Endothelial cell of umbilical vein (primary cell): ENCODE results near the gene NME7. TPM values are rescaled to one million over a fixed set of nuclear protein-coding genes. Genes with fewer than 3 reads are reported as not detected.

Source experiments
- BruUV-seq: library from RNA; stranded (reverse); fragments of 400-500 nt; replicated peaks from 2 replicates; lab custom pipeline; 2021; lab: Mats Ljungman, UMichigan
- CTCF ChIA-PET: fragments of 300-600, 350-600 bp; sonication (Branson Sonifier 250); formaldehyde crosslinking; loops from one replicate; lab custom pipeline; 2021; ENCODE audit warnings: antibody characterized with exemption, inconsistent platforms; lab: Charles Lee
- POLR2A ChIA-PET: fragments of 300-600, 350-600 bp; sonication (Branson Sonifier 250); formaldehyde crosslinking; loops from one replicate; lab custom pipeline; 2021; ENCODE audit warnings: antibody characterized with exemption, inconsistent platforms; lab: Charles Lee
- DNase-seq: peaks from one replicate; pipeline ENCODE4 v3.0.0-alpha.2; 2011; ENCODE audit warnings: low read depth, low spot score
- FAIRE-seq: peaks from 2 replicates; lab custom pipeline; 2011; peaks lifted over from hg19 to GRCh38; lab: Jason Lieb, UNC
- H2AFZ ChIP-seq: 2 replicates; pipeline ENCODE4 v1.6.0; 2012; ENCODE audit warnings: low read depth, low read length, control low read depth, inconsistent platforms
- H3K27ac ChIP-seq: 2 replicates; pipeline ENCODE4 v1.5.1; 2011; ENCODE audit warnings: low read depth, mild to moderate bottlenecking, control low read depth, low read length, moderate library complexity; ENCODE audit not compliant: insufficient read depth
- H3K27me3 ChIP-seq, 2 experiments: 2 replicates each; pipeline versions ENCODE4 v1.6.0 to v1.6.1; 2011; ENCODE audit warnings: low read length in 2 of 2, mixed read lengths in 1 of 2; ENCODE audit not compliant: control insufficient read depth in 2 of 2, insufficient read depth in 2 of 2
- H3K36me3 ChIP-seq, 2 experiments: 2 replicates in 1 of 2; 3 replicates in 1 of 2; pipeline ENCODE4 v1.5.1; 2011; ENCODE audit warnings: low read length in 2 of 2, mild to moderate bottlenecking in 1 of 2, moderate library complexity in 1 of 2; ENCODE audit not compliant: control insufficient read depth in 2 of 2, insufficient read depth in 2 of 2; ENCODE audit errors: extremely low read depth in 1 of 2
- H3K4me1 ChIP-seq: 3 replicates; pipeline ENCODE4 v1.5.1; 2011; ENCODE audit warnings: mild to moderate bottlenecking, low read length; ENCODE audit not compliant: control insufficient read depth, insufficient read depth; ENCODE audit errors: extremely low read depth
- H3K4me2 ChIP-seq: 2 replicates; pipeline ENCODE4 v1.6.1; 2011; ENCODE audit warnings: low read length, control low read depth, mixed read lengths; ENCODE audit not compliant: insufficient read depth
- H3K4me3 ChIP-seq, 3 experiments: fragments of 200-600 bp in 1 of 3; sonication (generic), shearing (Covaris generic) in 1 of 3; replicated peaks in 1 of 3; 2 replicates each; pipeline ENCODE4 v1.5.1; 2011 to 2016; ENCODE audit warnings: control low read depth in 3 of 3, low read length in 3 of 3, mild to moderate bottlenecking in 2 of 3, inconsistent platforms in 1 of 3, low read depth in 1 of 3, moderate library complexity in 1 of 3; ENCODE audit not compliant: insufficient read depth in 1 of 3
- H3K79me2 ChIP-seq: 2 replicates; pipeline ENCODE4 v1.6.0; 2012; ENCODE audit warnings: low read length, inconsistent platforms; ENCODE audit not compliant: control insufficient read depth, insufficient read depth
- H3K9ac ChIP-seq: replicated peaks from 2 replicates; pipeline ENCODE3; 2011; ENCODE audit warnings: low read length, control low read depth; ENCODE audit not compliant: insufficient read depth; ENCODE audit errors: extremely low read depth
- H3K9me1 ChIP-seq: replicated peaks from 3 replicates; pipeline ENCODE4 v1.6.0; 2011; ENCODE audit warnings: mild to moderate bottlenecking, low read length; ENCODE audit not compliant: control insufficient read depth, insufficient read depth; ENCODE audit errors: extremely low read depth
- H3K9me3 ChIP-seq: replicated peaks from 2 replicates; pipeline ENCODE4 v1.5.1; 2012; ENCODE audit warnings: low read length, inconsistent platforms; ENCODE audit not compliant: control insufficient read depth, insufficient read depth
- H4K20me1 ChIP-seq: replicated peaks from 2 replicates; pipeline ENCODE3; 2011; ENCODE audit warnings: mild to moderate bottlenecking, low read length; ENCODE audit not compliant: control insufficient read depth, insufficient read depth; ENCODE audit errors: extremely low read depth
- CTCF ChIP-seq, 2 donors: IDR thresholded peaks; 1 replicate in 1 of 2; 2 replicates in 1 of 2; pipeline ENCODE4 v1.5.1; 2011; ENCODE audit warnings: low read length in 2 of 2, mild to moderate bottlenecking in 2 of 2, moderate library complexity in 2 of 2, control low read depth in 1 of 2, inconsistent platforms in 1 of 2, low read depth in 1 of 2; ENCODE audit not compliant: insufficient read depth in 1 of 2; ENCODE audit errors: extremely low read depth in 1 of 2
- EZH2 ChIP-seq: IDR thresholded peaks from 2 replicates; pipeline ENCODE4 v1.6.1; 2012; ENCODE audit warnings: borderline replicate concordance, low read depth, mild to moderate bottlenecking, moderate library complexity, low read length, inconsistent platforms; ENCODE audit not compliant: severe bottlenecking
- FOS ChIP-seq: IDR thresholded peaks from 2 replicates; pipeline ENCODE4 v1.6.1; 2011; ENCODE audit warnings: mild to moderate bottlenecking, low read length, moderate library complexity, borderline replicate concordance; ENCODE audit not compliant: insufficient read depth
- GATA2 ChIP-seq: IDR thresholded peaks from 2 replicates; pipeline ENCODE4 v1.7.0; 2011; ENCODE audit warnings: low read depth, mild to moderate bottlenecking, moderate library complexity, mixed read lengths, low read length; ENCODE audit not compliant: insufficient read length, insufficient read depth
- JUN ChIP-seq: IDR thresholded peaks from 2 replicates; pipeline ENCODE4 v1.6.1; 2011; ENCODE audit warnings: borderline replicate concordance, low read depth; ENCODE audit not compliant: insufficient read length, insufficient read depth
- MAX ChIP-seq: IDR thresholded peaks from 2 replicates; pipeline ENCODE4 v1.6.1; 2011; ENCODE audit not compliant: insufficient read depth, insufficient read length
- MYC ChIP-seq: IDR thresholded peaks from one replicate; pipeline ENCODE4 v1.6.1; 2011; ENCODE audit warnings: mild to moderate bottlenecking, low read depth, low read length
- POLR2A ChIP-seq: IDR thresholded peaks from 2 replicates; pipeline ENCODE4 v1.6.1; 2012; ENCODE audit warnings: low read depth, mild to moderate bottlenecking, control low read depth, low read length
- POLR2AphosphoS5 ChIP-seq: IDR thresholded peaks from 2 replicates; pipeline ENCODE4 v1.6.1; 2012; ENCODE audit warnings: low read depth, mild to moderate bottlenecking, control low read depth, low read length, moderate library complexity; ENCODE audit not compliant: insufficient read depth
- dilution Hi-C: fragments of 300-500 bp; cut with MboI; formaldehyde crosslinking; loops from one replicate; pipeline ENCODE4 v1.15.0; 2019; ENCODE audit warnings: low sequenced_read_pairs; ENCODE audit not compliant: extremely low pct_ligation_motif_present
- intact Hi-C: fragments of 100-400 bp; cut with micrococcal nuclease; formaldehyde crosslinking; loops from one replicate; pipeline ENCODE4 v1.10.0; 2022
- polyA plus RNA-seq, 4 experiments: library from polyadenylated mRNA; depleted of rRNA in 3 of 4; stranded (reverse) in 3 of 4; unstranded in 1 of 4; fragments of >200 nt; gene quantifications; 2 replicates each; pipeline versions ENCODE4 v1.2.1 to v1.2.3, GENCODE V29; 2011 to 2012; ENCODE audit warnings: missing spikeins in 1 of 4
- total RNA-seq: library from RNA; stranded (reverse); gene quantifications from 2 replicates; pipeline ENCODE4 v1.2.3, GENCODE V29; 2021

Gene NME7
- total and polyA plus RNA-seq, 2 donors (not counting 3 experiments of a cell fraction or from before 2014, with no cell fraction given), result 16.5 to 25.3 TPM

GRCh38 chr1:169186106-169186505, 181.5 kb downstream of the NME7 start:
- H4K20me1 ChIP-seq, result no peaks in the 10 kb centered on the region
- H3K79me2 ChIP-seq, result no peaks in the 10 kb centered on the region
- no peak overlapping the region for H3K9ac ChIP-seq
- ChIA-PET CTCF (interaction anchor here (1.2 kb wide), 1 partner anchor 21 kb away, joined by 3 read pairs; no protein-coding TSS in a partner anchor), POLR2A (no interaction called here)
- H2AFZ ChIP-seq, result no peak overlapping the region
- H3K27ac ChIP-seq, result no peak overlapping the region
- no peaks in the 10 kb centered on the region for H3K36me3 ChIP-seq
- no peak for DNase-seq
- H3K9me3 ChIP-seq, result no peaks in the 10 kb centered on the region
- H3K9me1 ChIP-seq, result no peaks in the 10 kb centered on the region
- H3K27me3 ChIP-seq, result no peaks in the 10 kb centered on the region
- BruUV-seq, result no TSS peak
- no peaks in the 10 kb centered on the region for H3K4me1 ChIP-seq
- H3K4me3 ChIP-seq, result no peak overlapping the region
- TF ChIP-seq GATA2 (no peak), MYC (no peak), POLR2A (no peak), FOS (no peak), POLR2AphosphoS5 (no peak), EZH2 (no peak)
- FAIRE-seq, result no peak
- dilution Hi-C loops, result no loop called here
- intact Hi-C loops, result no loop called here
- no peak overlapping the region for H3K4me2 ChIP-seq

- Histone ChIP-seq H3K36me3 (no peaks in the 10 kb centered on the region), H3K4me2 (no peak overlapping the region), H3K9me1 (no peaks in the 10 kb centered on the region), H3K4me1 (no peaks in the 10 kb centered on the region), H3K4me3 (no peak overlapping the region), H3K9me3 (no peaks in the 10 kb centered on the region), H3K27me3 (no peaks in the 10 kb centered on the region), H3K79me2 (no peaks in the 10 kb centered on the region), H3K27ac (no peak overlapping the region), H3K9ac (no peak overlapping the region), H4K20me1 (no peaks in the 10 kb centered on the region), H2AFZ (no peak overlapping the region)
- TF ChIP-seq POLR2A, result no peak
- TF ChIP-seq CTCF (IDR thresholded peaks at IDR 0.05; ENCODE audit: extremely low read depth in 1 of 2, insufficient read depth in 1 of 2, low read depth in 1 of 2, low read length in 2 of 2), result no peak
- TF ChIP-seq GATA2, result no peak
- TF ChIP-seq EZH2, result no peak
- no peak for TF ChIP-seq FOS
- no peak for TF ChIP-seq JUN
- TF ChIP-seq POLR2AphosphoS5, result no peak
- no peak for TF ChIP-seq MYC
- no peak for TF ChIP-seq MAX
- POLR2A ChIA-PET, result no interaction called here
- intact Hi-C loops, result no loop called here
- no peak for DNase-seq
- dilution Hi-C loops, result no loop called here
- no peak for FAIRE-seq
- BruUV-seq, result no TSS peak
- CTCF ChIA-PET, result interaction anchor here (1.2 kb wide), 1 partner anchor 19 kb away, joined by 3 read pairs; no protein-coding TSS in a partner anchor
Measured at GRCh38 chr1:169184812-169185211, 182.8 kb downstream of the NME7 start.
